ENCODE data around the gene DXO. TPM values are rescaled to one million over a fixed set of nuclear protein-coding genes. Genes with fewer than 3 reads are reported as not detected.

Gene DXO
- total and polyA plus RNA-seq, 4 donors = 4.5 to 11.0 (median 9.3) TPM

DNA sequence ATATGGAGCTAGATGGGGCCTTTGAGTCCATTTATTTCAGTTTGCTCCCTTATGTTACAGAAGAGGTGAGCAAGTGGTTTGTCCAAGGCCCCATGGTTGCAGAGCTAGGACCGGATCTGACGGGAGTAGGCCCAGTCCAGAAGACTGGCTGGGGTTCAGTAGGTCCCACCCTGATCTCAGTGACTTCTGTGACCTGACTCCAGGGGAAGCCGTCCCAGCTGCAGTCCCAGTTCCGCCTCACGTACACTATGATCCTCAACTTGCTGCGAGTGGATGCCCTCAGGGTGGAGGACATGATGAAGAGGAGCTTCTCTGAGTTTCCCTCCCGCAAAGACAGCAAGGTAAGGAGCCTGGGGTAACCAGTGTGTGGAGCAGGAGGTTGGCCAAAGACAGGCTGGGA lies 5.4 kb downstream of the DXO start:
- Histone ChIP-seq H3K27me3 (ENCODE audit: control insufficient read depth in 4 of 4, insufficient read depth in 4 of 4, low read length in 3 of 4) (no peaks in the 10 kb centered on the region), H3K4me1 (ENCODE audit: control insufficient read depth in 4 of 4, insufficient read depth in 4 of 4, low read length in 3 of 4) (peaks cover 4 to 40% (median 25%) of the 10 kb centered on the region in 4 donors), H3K27ac (ENCODE audit: low read depth in 1 of 2, low read length in 2 of 2) (no peak overlapping the region), H3K36me3 (ENCODE audit: control insufficient read depth in 4 of 4, insufficient read depth in 3 of 4, low read depth in 1 of 4, low read length in 3 of 4) (peaks cover 23 to 73% (median 51%) of the 10 kb centered on the region in 4 donors), H3K4me3 (ENCODE audit: low read depth in 1 of 3, low read length in 3 of 3) (no peak overlapping the region), H3K9ac (ENCODE audit: low read depth in 1 of 2, low read length in 2 of 2) (no peak overlapping the region), H3K9me3 (ENCODE audit: control insufficient read depth in 4 of 4, low read length in 3 of 4) (no peaks in the 10 kb centered on the region)
- DNase-seq (ENCODE audit: low spot score) = no peak
- TF ChIP-seq, protein P1, sequence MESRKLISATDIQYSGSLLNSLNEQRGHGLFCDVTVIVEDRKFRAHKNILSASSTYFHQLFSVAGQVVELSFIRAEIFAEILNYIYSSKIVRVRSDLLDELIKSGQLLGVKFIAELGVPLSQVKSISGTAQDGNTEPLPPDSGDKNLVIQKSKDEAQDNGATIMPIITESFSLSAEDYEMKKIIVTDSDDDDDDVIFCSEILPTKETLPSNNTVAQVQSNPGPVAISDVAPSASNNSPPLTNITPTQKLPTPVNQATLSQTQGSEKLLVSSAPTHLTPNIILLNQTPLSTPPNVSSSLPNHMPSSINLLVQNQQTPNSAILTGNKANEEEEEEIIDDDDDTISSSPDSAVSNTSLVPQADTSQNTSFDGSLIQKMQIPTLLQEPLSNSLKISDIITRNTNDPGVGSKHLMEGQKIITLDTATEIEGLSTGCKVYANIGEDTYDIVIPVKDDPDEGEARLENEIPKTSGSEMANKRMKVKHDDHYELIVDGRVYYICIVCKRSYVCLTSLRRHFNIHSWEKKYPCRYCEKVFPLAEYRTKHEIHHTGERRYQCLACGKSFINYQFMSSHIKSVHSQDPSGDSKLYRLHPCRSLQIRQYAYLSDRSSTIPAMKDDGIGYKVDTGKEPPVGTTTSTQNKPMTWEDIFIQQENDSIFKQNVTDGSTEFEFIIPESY (IDR thresholded peaks at IDR 0.05) = no peak
- TF ChIP-seq EGR1 (IDR thresholded peaks at IDR 0.05; ENCODE audit: low read depth in 2 of 2) (no peak), JUND (IDR thresholded peaks at IDR 0.05) (no peak), HNF4G (IDR thresholded peaks at IDR 0.05) (no peak), GABPA (IDR thresholded peaks at IDR 0.05 in 1 of 2, conservative IDR thresholded peaks at IDR 0.05 in 1 of 2) (no peak), NR2F2 (IDR thresholded peaks at IDR 0.05) (no peak), FOXA2 (IDR thresholded peaks at IDR 0.05) (no peak), SP1 (IDR thresholded peaks at IDR 0.05) (no peak), HNF4A (conservative IDR thresholded peaks at IDR 0.05) (no peak), FOXA1 (IDR thresholded peaks at IDR 0.05) (no peak), RXRA (IDR thresholded peaks at IDR 0.05) (no peak), RAD21 (IDR thresholded peaks at IDR 0.05) (no peak), YY1 (IDR thresholded peaks at IDR 0.05) (no peak)
- TF ChIP-seq, protein P2, sequence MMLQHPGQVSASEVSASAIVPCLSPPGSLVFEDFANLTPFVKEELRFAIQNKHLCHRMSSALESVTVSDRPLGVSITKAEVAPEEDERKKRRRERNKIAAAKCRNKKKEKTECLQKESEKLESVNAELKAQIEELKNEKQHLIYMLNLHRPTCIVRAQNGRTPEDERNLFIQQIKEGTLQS (IDR thresholded peaks at IDR 0.05) = no peak
- TF ChIP-seq, protein P3, sequence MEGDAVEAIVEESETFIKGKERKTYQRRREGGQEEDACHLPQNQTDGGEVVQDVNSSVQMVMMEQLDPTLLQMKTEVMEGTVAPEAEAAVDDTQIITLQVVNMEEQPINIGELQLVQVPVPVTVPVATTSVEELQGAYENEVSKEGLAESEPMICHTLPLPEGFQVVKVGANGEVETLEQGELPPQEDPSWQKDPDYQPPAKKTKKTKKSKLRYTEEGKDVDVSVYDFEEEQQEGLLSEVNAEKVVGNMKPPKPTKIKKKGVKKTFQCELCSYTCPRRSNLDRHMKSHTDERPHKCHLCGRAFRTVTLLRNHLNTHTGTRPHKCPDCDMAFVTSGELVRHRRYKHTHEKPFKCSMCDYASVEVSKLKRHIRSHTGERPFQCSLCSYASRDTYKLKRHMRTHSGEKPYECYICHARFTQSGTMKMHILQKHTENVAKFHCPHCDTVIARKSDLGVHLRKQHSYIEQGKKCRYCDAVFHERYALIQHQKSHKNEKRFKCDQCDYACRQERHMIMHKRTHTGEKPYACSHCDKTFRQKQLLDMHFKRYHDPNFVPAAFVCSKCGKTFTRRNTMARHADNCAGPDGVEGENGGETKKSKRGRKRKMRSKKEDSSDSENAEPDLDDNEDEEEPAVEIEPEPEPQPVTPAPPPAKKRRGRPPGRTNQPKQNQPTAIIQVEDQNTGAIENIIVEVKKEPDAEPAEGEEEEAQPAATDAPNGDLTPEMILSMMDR (IDR thresholded peaks at IDR 0.05; ENCODE audit: low read depth, low read length, missing input control) = no peak
- TF ChIP-seq, protein P4, sequence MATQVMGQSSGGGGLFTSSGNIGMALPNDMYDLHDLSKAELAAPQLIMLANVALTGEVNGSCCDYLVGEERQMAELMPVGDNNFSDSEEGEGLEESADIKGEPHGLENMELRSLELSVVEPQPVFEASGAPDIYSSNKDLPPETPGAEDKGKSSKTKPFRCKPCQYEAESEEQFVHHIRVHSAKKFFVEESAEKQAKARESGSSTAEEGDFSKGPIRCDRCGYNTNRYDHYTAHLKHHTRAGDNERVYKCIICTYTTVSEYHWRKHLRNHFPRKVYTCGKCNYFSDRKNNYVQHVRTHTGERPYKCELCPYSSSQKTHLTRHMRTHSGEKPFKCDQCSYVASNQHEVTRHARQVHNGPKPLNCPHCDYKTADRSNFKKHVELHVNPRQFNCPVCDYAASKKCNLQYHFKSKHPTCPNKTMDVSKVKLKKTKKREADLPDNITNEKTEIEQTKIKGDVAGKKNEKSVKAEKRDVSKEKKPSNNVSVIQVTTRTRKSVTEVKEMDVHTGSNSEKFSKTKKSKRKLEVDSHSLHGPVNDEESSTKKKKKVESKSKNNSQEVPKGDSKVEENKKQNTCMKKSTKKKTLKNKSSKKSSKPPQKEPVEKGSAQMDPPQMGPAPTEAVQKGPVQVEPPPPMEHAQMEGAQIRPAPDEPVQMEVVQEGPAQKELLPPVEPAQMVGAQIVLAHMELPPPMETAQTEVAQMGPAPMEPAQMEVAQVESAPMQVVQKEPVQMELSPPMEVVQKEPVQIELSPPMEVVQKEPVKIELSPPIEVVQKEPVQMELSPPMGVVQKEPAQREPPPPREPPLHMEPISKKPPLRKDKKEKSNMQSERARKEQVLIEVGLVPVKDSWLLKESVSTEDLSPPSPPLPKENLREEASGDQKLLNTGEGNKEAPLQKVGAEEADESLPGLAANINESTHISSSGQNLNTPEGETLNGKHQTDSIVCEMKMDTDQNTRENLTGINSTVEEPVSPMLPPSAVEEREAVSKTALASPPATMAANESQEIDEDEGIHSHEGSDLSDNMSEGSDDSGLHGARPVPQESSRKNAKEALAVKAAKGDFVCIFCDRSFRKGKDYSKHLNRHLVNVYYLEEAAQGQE (IDR thresholded peaks at IDR 0.05) = no peak
- TF ChIP-seq, protein P5, sequence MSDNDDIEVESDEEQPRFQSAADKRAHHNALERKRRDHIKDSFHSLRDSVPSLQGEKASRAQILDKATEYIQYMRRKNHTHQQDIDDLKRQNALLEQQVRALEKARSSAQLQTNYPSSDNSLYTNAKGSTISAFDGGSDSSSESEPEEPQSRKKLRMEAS (IDR thresholded peaks at IDR 0.05) = no peak
- 93% methylated on average over 7 of the region's 7 CpGs for WGBS
